Calu3 (cell line): ENCODE results near the gene ZNF444. TPM values are rescaled to one million over a fixed set of nuclear protein-coding genes. Genes with fewer than 3 reads are reported as not detected.

Experiments
- BruUV-seq: library from RNA; stranded (reverse); fragments of 400-500 nt; replicated peaks from 2 replicates; lab custom pipeline; 2021; lab: Mats Ljungman, UMichigan
- CTCF ChIA-PET: fragments of 300-600 bp; sonication (Branson Sonifier 250); formaldehyde crosslinking; loops from one replicate; lab custom pipeline; 2022; ENCODE audit warnings: antibody characterized with exemption; lab: Charles Lee
- DNase-seq: peaks from one replicate; pipeline ENCODE4 v3.0.0; 2022
- H3K27ac Mint-ChIP-seq: one replicate; pipeline ENCODE4 v1.8.0; 2022; ENCODE audit warnings: mixed read lengths; ENCODE audit not compliant: unreplicated experiment
- H3K27me3 Mint-ChIP-seq: one replicate; pipeline ENCODE4 v1.8.0; 2022; ENCODE audit warnings: mixed read lengths; ENCODE audit not compliant: unreplicated experiment
- H3K36me3 Mint-ChIP-seq: one replicate; pipeline ENCODE4 v1.8.0; 2022; ENCODE audit warnings: mild to moderate bottlenecking, moderate library complexity, mixed read lengths; ENCODE audit not compliant: insufficient read depth, unreplicated experiment
- H3K4me1 Mint-ChIP-seq: one replicate; pipeline ENCODE4 v1.8.0; 2022; ENCODE audit warnings: mild to moderate bottlenecking, low read depth, mixed read lengths; ENCODE audit not compliant: unreplicated experiment
- H3K4me3 Mint-ChIP-seq: one replicate; pipeline ENCODE4 v1.8.0; 2022; ENCODE audit warnings: mild to moderate bottlenecking, low read depth, moderate library complexity, mixed read lengths; ENCODE audit not compliant: unreplicated experiment
- H3K9me3 Mint-ChIP-seq: one replicate; pipeline ENCODE4 v1.8.0; 2022; ENCODE audit warnings: low read depth, mixed read lengths; ENCODE audit not compliant: unreplicated experiment
- intact Hi-C: fragments of 100-400 bp; cut with micrococcal nuclease; formaldehyde crosslinking; loops from one replicate; pipeline ENCODE4 v1.10.0; 2022; ENCODE audit not compliant: unreplicated experiment
- total RNA-seq: library from RNA; stranded (reverse); gene quantifications from 2 replicates; pipeline ENCODE4 v1.2.3, GENCODE V29; 2022
- TF ChIP-seq, protein P1 (sequence below): fragments of 200-600 bp; IDR thresholded peaks from one replicate; pipeline ENCODE4 v1.8.0; 2022; ENCODE audit warnings: antibody characterized with exemption; ENCODE audit not compliant: unreplicated experiment

The ZNF444 gene
- total RNA-seq, 1 experiment from 2014 or later, result 78.6 TPM

DNA sequence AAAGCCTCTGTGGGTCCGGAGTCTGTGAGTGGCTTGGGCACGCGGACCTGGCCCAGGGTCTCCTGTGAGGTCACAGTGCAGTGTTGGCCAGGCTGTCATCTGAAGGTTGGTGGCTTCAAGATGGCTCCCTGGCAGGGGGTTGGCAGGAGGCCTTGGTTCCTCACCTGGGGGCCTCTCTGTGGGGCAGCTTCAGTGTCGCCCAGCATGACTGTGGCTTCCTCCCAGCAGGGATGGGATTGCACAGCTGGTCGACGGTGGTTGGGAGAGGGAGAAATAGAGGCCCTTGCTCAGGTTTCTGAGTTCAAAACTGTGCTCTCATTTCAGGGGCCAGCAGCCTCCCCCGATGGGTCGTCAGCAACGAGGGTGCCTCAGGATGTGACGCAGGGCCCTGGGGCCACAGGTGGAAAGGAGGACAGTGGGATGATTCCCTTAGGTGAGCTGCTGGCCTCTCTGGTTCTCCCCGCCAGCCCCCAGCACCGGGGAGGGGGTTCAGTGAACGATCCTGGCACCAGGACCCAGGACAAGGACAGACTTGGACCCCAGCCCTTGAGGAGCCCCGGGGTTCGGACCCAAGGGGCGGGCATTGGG lies 17.2 kb downstream of the ZNF444 start:
- CTCF ChIA-PET, result interaction anchor here (0.6 kb wide), 1 partner anchor 10 kb away, joined by 4 read pairs; no protein-coding TSS in a partner anchor
- Mint-ChIP-seq H3K4me1 (no peaks in the 10 kb centered on the region), H3K9me3 (peaks cover 3% of the 10 kb centered on the region), H3K4me3 (no peak overlapping the region), H3K27ac (no peak overlapping the region), H3K36me3 (peaks cover 57% of the 10 kb centered on the region), H3K27me3 (no peaks in the 10 kb centered on the region)
- no peak for DNase-seq
- intact Hi-C loops, result no loop called here
- no TSS peak for BruUV-seq
- TF ChIP-seq, protein P1, sequence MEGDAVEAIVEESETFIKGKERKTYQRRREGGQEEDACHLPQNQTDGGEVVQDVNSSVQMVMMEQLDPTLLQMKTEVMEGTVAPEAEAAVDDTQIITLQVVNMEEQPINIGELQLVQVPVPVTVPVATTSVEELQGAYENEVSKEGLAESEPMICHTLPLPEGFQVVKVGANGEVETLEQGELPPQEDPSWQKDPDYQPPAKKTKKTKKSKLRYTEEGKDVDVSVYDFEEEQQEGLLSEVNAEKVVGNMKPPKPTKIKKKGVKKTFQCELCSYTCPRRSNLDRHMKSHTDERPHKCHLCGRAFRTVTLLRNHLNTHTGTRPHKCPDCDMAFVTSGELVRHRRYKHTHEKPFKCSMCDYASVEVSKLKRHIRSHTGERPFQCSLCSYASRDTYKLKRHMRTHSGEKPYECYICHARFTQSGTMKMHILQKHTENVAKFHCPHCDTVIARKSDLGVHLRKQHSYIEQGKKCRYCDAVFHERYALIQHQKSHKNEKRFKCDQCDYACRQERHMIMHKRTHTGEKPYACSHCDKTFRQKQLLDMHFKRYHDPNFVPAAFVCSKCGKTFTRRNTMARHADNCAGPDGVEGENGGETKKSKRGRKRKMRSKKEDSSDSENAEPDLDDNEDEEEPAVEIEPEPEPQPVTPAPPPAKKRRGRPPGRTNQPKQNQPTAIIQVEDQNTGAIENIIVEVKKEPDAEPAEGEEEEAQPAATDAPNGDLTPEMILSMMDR, result no peak

DNA sequence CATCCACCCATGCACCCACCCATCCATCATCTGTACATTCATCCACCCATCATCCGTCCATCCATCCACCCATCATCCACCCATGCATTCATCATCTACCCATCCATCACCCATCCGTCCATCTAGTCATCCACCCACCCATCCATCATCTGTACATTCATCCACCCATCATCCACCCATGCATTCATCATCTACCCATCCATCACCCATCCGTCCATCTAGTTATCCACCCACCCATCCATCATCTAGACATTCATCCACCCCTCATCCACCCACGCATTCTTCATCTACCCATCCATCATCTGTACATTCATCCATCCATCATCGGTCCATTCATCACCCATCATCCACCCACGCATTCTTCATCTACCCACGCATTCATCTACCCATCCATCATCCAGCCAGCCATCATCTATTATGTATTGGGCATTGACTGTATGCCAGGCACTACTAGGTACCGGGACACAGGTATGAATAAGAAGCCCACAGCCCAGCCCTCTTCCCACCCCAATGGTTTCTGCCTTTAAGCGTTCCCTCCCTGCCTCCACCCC lies 18.0 kb downstream of the ZNF444 start:
- CTCF ChIA-PET, result no interaction called here
- BruUV-seq, result no TSS peak
- DNase-seq, result no peak

DNA sequence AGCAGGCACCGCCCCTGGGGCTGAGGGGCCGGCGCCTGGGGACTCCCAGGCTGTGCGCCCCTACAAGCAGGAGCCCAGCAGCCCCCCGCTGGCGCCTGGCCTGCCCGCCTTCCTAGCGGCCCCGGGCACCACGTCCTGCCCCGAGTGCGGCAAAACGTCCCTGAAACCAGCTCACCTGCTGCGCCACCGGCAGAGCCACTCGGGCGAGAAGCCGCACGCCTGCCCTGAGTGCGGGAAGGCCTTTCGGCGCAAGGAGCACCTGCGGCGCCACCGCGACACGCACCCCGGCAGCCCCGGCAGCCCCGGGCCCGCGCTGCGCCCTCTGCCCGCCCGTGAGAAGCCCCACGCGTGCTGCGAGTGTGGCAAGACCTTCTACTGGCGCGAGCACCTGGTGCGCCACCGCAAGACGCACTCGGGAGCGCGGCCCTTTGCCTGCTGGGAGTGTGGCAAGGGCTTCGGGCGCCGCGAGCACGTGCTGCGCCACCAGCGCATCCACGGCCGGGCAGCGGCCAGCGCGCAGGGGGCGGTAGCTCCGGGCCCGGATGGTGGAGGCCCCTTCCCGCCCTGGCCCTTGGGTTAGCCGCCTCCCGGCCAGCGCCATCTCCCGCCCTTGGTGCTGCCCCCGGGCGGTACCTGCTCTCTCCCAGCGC lies 18.7 kb downstream of the ZNF444 start:
- H3K36me3 Mint-ChIP-seq, result peaks cover 57% of the 10 kb centered on the region
- peak overlapping the region; percentile 25 for H3K27ac Mint-ChIP-seq
- H3K27me3 Mint-ChIP-seq, result no peaks in the 10 kb centered on the region
- no peaks in the 10 kb centered on the region for H3K4me1 Mint-ChIP-seq
- intact Hi-C loops, result no loop called here
- TF ChIP-seq, protein P1, result no peak
- no peak overlapping the region for H3K4me3 Mint-ChIP-seq
- peaks cover 3% of the 10 kb centered on the region for H3K9me3 Mint-ChIP-seq
- CTCF ChIA-PET, result no interaction called here
- BruUV-seq, result no TSS peak
- no peak for DNase-seq

More for the DNA sequence above, 18.0 kb downstream of the ZNF444 start:
- Mint-ChIP-seq H3K27ac (peak overlapping the region; percentile 1), H3K36me3 (peaks cover 57% of the 10 kb centered on the region), H3K4me1 (no peaks in the 10 kb centered on the region), H3K4me3 (no peak overlapping the region), H3K9me3 (peaks cover 3% of the 10 kb centered on the region), H3K27me3 (no peaks in the 10 kb centered on the region)
- TF ChIP-seq, protein P1, result no peak
- intact Hi-C loops, result no loop called here

GRCh38 chr19:56161534-56161933 lies 20.4 kb downstream of the ZNF444 start:
- peaks cover 3% of the 10 kb centered on the region for H3K9me3 Mint-ChIP-seq
- H3K36me3 Mint-ChIP-seq, result peaks cover 52% of the 10 kb centered on the region
- H3K4me3 Mint-ChIP-seq, result no peak overlapping the region
- no peaks in the 10 kb centered on the region for H3K4me1 Mint-ChIP-seq
- no peaks in the 10 kb centered on the region for H3K27me3 Mint-ChIP-seq
- intact Hi-C loops, result no loop called here
- TF ChIP-seq, protein P1, result no peak
- CTCF ChIA-PET, result no interaction called here
- no peak overlapping the region for H3K27ac Mint-ChIP-seq
- no TSS peak for BruUV-seq
- DNase-seq, result no peak
